GM18951 (cell line): ENCODE data around the gene ASB12.
"Not testable (repeated sequence)": the region's sequence is repeated elsewhere in the genome, so short reads cannot be mapped to it uniquely, and the experiment has no call there.

Source experiments
- POLR2A ChIP-seq: IDR thresholded peaks from 4 replicates; pipeline ENCODE4 v1.6.1; 2011; ENCODE audit warnings: mild to moderate bottlenecking; ENCODE audit not compliant: insufficient read length, insufficient read depth; ENCODE audit errors: extremely low read depth
- in situ Hi-C: fragments of 300-500 bp; cut with MboI; formaldehyde crosslinking; loops from one replicate; pipeline ENCODE4 v1.12.0; 2022; ENCODE audit warnings: low sequenced_read_pairs, mixed read lengths, inconsistent platforms; ENCODE audit not compliant: unreplicated experiment

The ASB12 gene

GRCh38 chrX:64230123-64230970 is at the start of gene ASB12:
TSS of gene ASB12 (minus strand) at chrX:64230607. CDS start at chrX:64225650, 4,957 bp downstream.
- no peak for TF ChIP-seq POLR2A

GRCh38 chrX:64265265-64265664 is 34.9 kb upstream of the ASB12 start:
- in situ Hi-C loops, result no loop called here
- TF ChIP-seq POLR2A, result no peak

More at GRCh38 chrX:64230123-64230970, at the start of gene ASB12:
- in situ Hi-C loops, result no loop called here

GRCh38 chrX:64229154-64229553 is 1.3 kb downstream of the ASB12 start:
- TF ChIP-seq POLR2A, result no peak

GRCh38 chrX:64218023-64218422 is 12.4 kb downstream of the ASB12 start:
- in situ Hi-C loops, result no loop called here
- TF ChIP-seq POLR2A, result no peak

More at GRCh38 chrX:64229154-64229553, 1.3 kb downstream of the ASB12 start:
- in situ Hi-C loops, result no loop called here

- in situ Hi-C loops, result not testable (repeated sequence)
These were observed 16.4 kb downstream of the ASB12 start for GRCh38 chrX:64213989-64214388.

GRCh38 chrX:64206556-64207162 is 23.7 kb downstream of the ASB12 start:
- no peak for TF ChIP-seq POLR2A

GRCh38 chrX:64205735-64206501 is 24.5 kb downstream of the ASB12 start:
- TF ChIP-seq POLR2A, result peak; percentile 73
- in situ Hi-C loops, result no loop called here

More at GRCh38 chrX:64206556-64207162, 23.7 kb downstream of the ASB12 start:
- in situ Hi-C loops, result no loop called here

- in situ Hi-C loops, result no loop called here
These were observed 25.0 kb downstream of the ASB12 start, which contains the start of gene AMER1 for GRCh38 chrX:64205441-64205734. TSS of gene AMER1 (minus strand) at chrX:64205708. CDS start at chrX:64193286, 12,422 bp downstream.

GRCh38 chrX:64204701-64205440 is 25.5 kb downstream of the ASB12 start:
- TF ChIP-seq POLR2A, result no peak
- in situ Hi-C loops, result no loop called here

More at GRCh38 chrX:64205441-64205734, 25.0 kb downstream of the ASB12 start, which contains the start of gene AMER1:
- no peak for TF ChIP-seq POLR2A

GRCh38 chrX:64204252-64204651 is 26.2 kb downstream of the ASB12 start:
- in situ Hi-C loops, result no loop called here
- TF ChIP-seq POLR2A, result no peak

GRCh38 chrX:64202808-64203325 is 27.5 kb downstream of the ASB12 start:
- no peak for TF ChIP-seq POLR2A
- in situ Hi-C loops, result no loop called here

- in situ Hi-C loops, result no loop called here
- no peak for TF ChIP-seq POLR2A
These were observed 32.4 kb downstream of the ASB12 start for GRCh38 chrX:64198036-64198435.
